HG02798 (cell line): ENCODE data around the gene CCDC33.

Source experiments
- ATAC-seq: cut with Tn5 transposase; IDR thresholded peaks from one replicate; pipeline ENCODE4 v1.9.1; 2021; ENCODE audit warnings: mild to moderate bottlenecking; ENCODE audit not compliant: unreplicated experiment, poor library complexity

CCDC33 gene

GRCh38 chr15:74328331-74329056 is 92.4 kb downstream of the CCDC33 start:
- no peak for ATAC-seq

- ATAC-seq, result no peak
Measured at GRCh38 chr15:74330861-74331408, 94.8 kb downstream of the CCDC33 start.

- ATAC-seq, result no peak
Measured at GRCh38 chr15:74332011-74332410, 95.9 kb downstream of the CCDC33 start.

GRCh38 chr15:74332611-74333010 is 96.5 kb downstream of the CCDC33 start:
- ATAC-seq, result no peak

GRCh38 chr15:74333093-74333492 is 97.0 kb downstream of the CCDC33 start:
- no peak for ATAC-seq

GRCh38 chr15:74333662-74334061 is 97.5 kb downstream of the CCDC33 start:
- ATAC-seq, result no peak

- no peak for ATAC-seq
Measured at GRCh38 chr15:74334127-74334526, 98.0 kb downstream of the CCDC33 start.

- ATAC-seq, result no peak
Measured at GRCh38 chr15:74335396-74335795, 99.3 kb downstream of the CCDC33 start.

- ATAC-seq, result no peak
Measured at GRCh38 chr15:74336061-74337005, 100.2 kb downstream of the CCDC33 start.

- no peak for ATAC-seq
Measured at GRCh38 chr15:74337146-74337545, 101.0 kb downstream of the CCDC33 start.

- ATAC-seq, result no peak
Measured at GRCh38 chr15:74337607-74338211, 101.6 kb downstream of the CCDC33 start.

- no peak for ATAC-seq
Measured at GRCh38 chr15:74338676-74339075, 102.5 kb downstream of the CCDC33 start.

GRCh38 chr15:74339371-74339770 is 103.2 kb downstream of the CCDC33 start:
- ATAC-seq, result no peak

GRCh38 chr15:74340150-74340549 is 104.0 kb downstream of the CCDC33 start:
- ATAC-seq, result no peak

- ATAC-seq, result no peak
Measured at GRCh38 chr15:74343127-74343796, 107.1 kb downstream of the CCDC33 start.

GRCh38 chr15:74343797-74344127 is 107.6 kb downstream of the CCDC33 start:
- ATAC-seq, result no peak

- no peak for ATAC-seq
Measured at GRCh38 chr15:74345051-74345450, 108.9 kb downstream of the CCDC33 start.

- ATAC-seq, result no peak
Measured at GRCh38 chr15:74347757-74348250, 111.7 kb downstream of the CCDC33 start.

GRCh38 chr15:74349241-74349778 is 113.2 kb downstream of the CCDC33 start:
- ATAC-seq, result no peak
